MM.1S (cell line): ENCODE results near the gene EXOC1L.

Source experiments
- DNase-seq: peaks from one replicate; pipeline ENCODE4 v3.0.0-alpha.2; 2015
- H2AFZ ChIP-seq: fragments of 300-600 bp; sonication (generic); 2 replicates; pipeline ENCODE4 v1.6.0; 2016; ENCODE audit warnings: antibody characterized with exemption, low read length
- H3F3A ChIP-seq: fragments of 300-600 bp; sonication (generic); 2 replicates; pipeline ENCODE4 v1.6.1; 2016; ENCODE audit warnings: mild to moderate bottlenecking, antibody characterized with exemption, low read length, moderate library complexity, mixed read lengths; ENCODE audit not compliant: insufficient read depth
- H3K27ac ChIP-seq: fragments of 300-600 bp; sonication (generic); 2 replicates; pipeline ENCODE4 v1.5.1; 2016; ENCODE audit warnings: mild to moderate bottlenecking, low read length
- H3K27me3 ChIP-seq: fragments of 300-600 bp; sonication (generic); replicated peaks from 2 replicates; pipeline ENCODE4 v1.6.0; 2016; ENCODE audit warnings: low read length; ENCODE audit not compliant: insufficient read depth
- H3K36me3 ChIP-seq: fragments of 300-600 bp; sonication (generic); replicated peaks from 2 replicates; pipeline ENCODE4 v1.6.1; 2016; ENCODE audit warnings: mild to moderate bottlenecking, low read length, mixed read lengths; ENCODE audit not compliant: insufficient read depth
- H3K4me1 ChIP-seq: fragments of 300-600 bp; sonication (generic); 2 replicates; pipeline ENCODE4 v1.6.1; 2016; ENCODE audit warnings: low read length, mixed read lengths
- H3K4me2 ChIP-seq: fragments of 300-600 bp; sonication (generic); 2 replicates; pipeline ENCODE4 v1.6.0; 2016; ENCODE audit warnings: low read depth, low read length
- H3K4me3 ChIP-seq: fragments of 300-600 bp; sonication (generic); 2 replicates; pipeline ENCODE4 v1.5.1; 2016; ENCODE audit warnings: low read length, mixed read lengths
- H3K79me2 ChIP-seq: fragments of 300-600 bp; sonication (generic); 2 replicates; pipeline ENCODE4 v1.6.1; 2016; ENCODE audit warnings: mixed run types, low read length, mixed read lengths
- H3K9ac ChIP-seq: fragments of 300-600 bp; sonication (generic); 2 replicates; pipeline ENCODE4 v1.6.1; 2016; ENCODE audit warnings: low read length, mixed read lengths
- H3K9me2 ChIP-seq: fragments of 300-600 bp; sonication (generic); replicated peaks from 2 replicates; pipeline ENCODE4 v1.6.1; 2016; ENCODE audit warnings: mild to moderate bottlenecking, low read length, mixed read lengths; ENCODE audit not compliant: insufficient read depth
- H3K9me3 ChIP-seq: fragments of 300-600 bp; sonication (generic); replicated peaks from 2 replicates; pipeline ENCODE4 v1.6.1; 2016; ENCODE audit warnings: mild to moderate bottlenecking, low read length, mixed read lengths; ENCODE audit not compliant: insufficient read depth
- H4K20me1 ChIP-seq: fragments of 300-600 bp; sonication (generic); 2 replicates; pipeline ENCODE4 v1.6.1; 2016; ENCODE audit warnings: mild to moderate bottlenecking, low read length, moderate library complexity, mixed read lengths; ENCODE audit not compliant: insufficient read depth
- CTCF ChIP-seq: fragments of 300-600 bp; sonication (generic); IDR thresholded peaks from 2 replicates; pipeline ENCODE4 v1.5.1; 2016; ENCODE audit warnings: antibody characterized with exemption, low read length, mixed read lengths
- EZH2 ChIP-seq: fragments of 300-600 bp; sonication (generic); optimal IDR thresholded peaks from 2 replicates; pipeline ENCODE3; 2017; ENCODE audit warnings: low read depth, mild to moderate bottlenecking, antibody characterized with exemption, low read length, mixed read lengths
- EZH2phosphoT487 ChIP-seq: fragments of 300-600 bp; sonication (generic); IDR thresholded peaks from 2 replicates; pipeline ENCODE4 v1.6.1; 2018; ENCODE audit warnings: antibody characterized with exemption, low read length

EXOC1L gene

GRCh38 chr4:55822329-55822728 lies 2.7 kb downstream of the EXOC1L start:
- H3K9me2 ChIP-seq, result no peaks in the 10 kb centered on the region; the same call in 1 of the 2 replicates
- no peak for TF ChIP-seq EZH2phosphoT487

GRCh38 chr4:55824865-55825264 lies 5.3 kb downstream of the EXOC1L start:
- H3K4me3 ChIP-seq, result no peak overlapping the region
- H2AFZ ChIP-seq, result no peak overlapping the region
- no peaks in the 10 kb centered on the region for H4K20me1 ChIP-seq
- H3K4me1 ChIP-seq, result no peaks in the 10 kb centered on the region
- no peaks in the 10 kb centered on the region for H3K79me2 ChIP-seq
- H3K36me3 ChIP-seq, result no peaks in the 10 kb centered on the region
- no peaks in the 10 kb centered on the region for H3K9me2 ChIP-seq
- no peaks in the 10 kb centered on the region for H3F3A ChIP-seq
- no peak overlapping the region for H3K4me2 ChIP-seq
- H3K9me3 ChIP-seq, result no peaks in the 10 kb centered on the region
- no peak for DNase-seq
- no peak overlapping the region for H3K9ac ChIP-seq
- TF ChIP-seq CTCF, result no peak
- TF ChIP-seq EZH2, result no peak
- no peak for TF ChIP-seq EZH2phosphoT487
- H3K27me3 ChIP-seq, result no peaks in the 10 kb centered on the region
- no peak overlapping the region for H3K27ac ChIP-seq

More at GRCh38 chr4:55822329-55822728, 2.7 kb downstream of the EXOC1L start:
- no peak overlapping the region for H2AFZ ChIP-seq
- H3F3A ChIP-seq, result no peaks in the 10 kb centered on the region
- no peak overlapping the region for H3K4me2 ChIP-seq
- no peaks in the 10 kb centered on the region for H3K79me2 ChIP-seq
- DNase-seq, result no peak
- no peaks in the 10 kb centered on the region for H3K27me3 ChIP-seq
- H3K9me3 ChIP-seq, result no peaks in the 10 kb centered on the region
- no peak overlapping the region for H3K27ac ChIP-seq
- no peak overlapping the region for H3K9ac ChIP-seq
- no peaks in the 10 kb centered on the region for H4K20me1 ChIP-seq
- H3K4me3 ChIP-seq, result no peak overlapping the region
- no peaks in the 10 kb centered on the region for H3K36me3 ChIP-seq
- no peaks in the 10 kb centered on the region for H3K4me1 ChIP-seq

- Histone ChIP-seq H3K27me3 (no peaks in the 10 kb centered on the region), H3K9me2 (no peaks in the 10 kb centered on the region), H3F3A (no peaks in the 10 kb centered on the region), H3K9ac (no peak overlapping the region), H3K36me3 (no peaks in the 10 kb centered on the region), H3K4me1 (no peaks in the 10 kb centered on the region), H4K20me1 (no peaks in the 10 kb centered on the region), H2AFZ (no peak overlapping the region), H3K27ac (no peak overlapping the region), H3K4me2 (no peak overlapping the region), H3K4me3 (no peak overlapping the region), H3K79me2 (no peaks in the 10 kb centered on the region), H3K9me3 (no peaks in the 10 kb centered on the region)
- no peak for TF ChIP-seq CTCF
- no peak for TF ChIP-seq EZH2
- TF ChIP-seq EZH2phosphoT487, result no peak
- DNase-seq, result no peak
Observed at GRCh38 chr4:55826986-55827385, 7.4 kb downstream of the EXOC1L start.

- Histone ChIP-seq H3K27ac (no peak overlapping the region), H3K4me3 (no peak overlapping the region), H3K36me3 (no peaks in the 10 kb centered on the region), H3K9ac (no peak overlapping the region), H2AFZ (no peak overlapping the region), H3K27me3 (no peaks in the 10 kb centered on the region), H3K79me2 (no peaks in the 10 kb centered on the region), H3F3A (no peaks in the 10 kb centered on the region), H3K9me3 (no peaks in the 10 kb centered on the region), H3K9me2 (no peaks in the 10 kb centered on the region), H4K20me1 (no peaks in the 10 kb centered on the region), H3K4me1 (no peaks in the 10 kb centered on the region), H3K4me2 (no peak overlapping the region)
- DNase-seq, result no peak
- TF ChIP-seq EZH2, result no peak
- TF ChIP-seq CTCF, result no peak
- TF ChIP-seq EZH2phosphoT487, result no peak
Observed at GRCh38 chr4:55827582-55827981, 8.0 kb downstream of the EXOC1L start.
